Measurements from ENCODE around the gene TRPM6. TPM values are rescaled to one million over a fixed set of nuclear protein-coding genes. Genes with fewer than 3 reads are reported as not detected.

The TRPM6 gene
- total RNA-seq, 1 experiment from 2014 or later, result not detected

DNA sequence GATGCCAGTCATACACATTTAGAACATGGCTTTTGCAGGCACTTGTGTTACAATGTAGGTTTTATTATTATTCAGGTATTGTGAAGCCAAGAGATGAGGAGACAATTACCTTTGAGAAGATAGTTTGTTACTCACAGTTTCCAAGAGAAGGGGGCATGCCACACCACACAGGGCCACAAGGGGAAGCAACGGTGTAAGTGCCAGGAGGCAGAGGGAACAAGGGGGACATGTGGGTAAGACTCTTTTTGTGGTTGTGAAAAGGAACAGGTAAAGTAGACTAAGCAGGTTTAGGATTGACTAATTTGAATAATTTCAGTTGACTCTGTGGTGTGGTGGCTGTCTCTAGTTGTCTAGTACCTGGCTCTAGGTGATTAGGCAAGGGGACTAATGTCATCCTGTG is 191.2 kb downstream of the TRPM6 start:
- no peak for DNase-seq (ENCODE audit: low read depth in 1 of 2, low spot score in 2 of 2)
- Histone ChIP-seq H3K36me3 (no peaks in the 10 kb centered on the region), H3K27ac (no peak overlapping the region), H3K27me3 (replicated peaks) (no peaks in the 10 kb centered on the region; the same call in 1 of the 2 replicates), H3K4me3 (no peak overlapping the region), H3K9me3 (replicated peaks) (no peaks in the 10 kb centered on the region), H3K4me1 (replicated peaks) (no peaks in the 10 kb centered on the region)

DNA sequence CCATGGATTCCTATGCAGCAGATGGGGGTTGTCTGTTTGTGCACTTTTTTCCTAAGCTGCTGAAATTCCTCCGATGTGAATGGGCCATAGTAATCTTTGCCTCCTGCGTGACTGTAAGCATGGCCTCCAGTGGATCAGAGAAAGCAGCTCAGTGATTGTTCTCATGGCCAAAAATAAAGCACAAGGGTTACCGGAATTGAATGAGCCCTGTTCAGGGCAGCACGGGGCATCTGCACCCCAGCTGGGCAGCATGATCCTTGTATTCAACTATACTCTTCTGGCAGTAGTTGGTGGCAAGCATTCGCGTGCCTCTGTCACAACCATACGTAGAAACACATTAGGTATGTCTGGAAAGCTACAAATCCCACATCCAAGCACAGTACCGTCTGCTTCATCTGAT is 196.7 kb downstream of the TRPM6 start:
- no peak for DNase-seq (ENCODE audit: low read depth in 1 of 2, low spot score in 2 of 2)
- Histone ChIP-seq H3K9me3 (replicated peaks) (no peaks in the 10 kb centered on the region), H3K27me3 (replicated peaks) (peaks cover 4% of the 10 kb centered on the region; the same call in 1 of the 2 replicates), H3K4me3 (no peak overlapping the region), H3K27ac (no peak overlapping the region), H3K4me1 (replicated peaks) (no peaks in the 10 kb centered on the region), H3K36me3 (no peaks in the 10 kb centered on the region)

DNA sequence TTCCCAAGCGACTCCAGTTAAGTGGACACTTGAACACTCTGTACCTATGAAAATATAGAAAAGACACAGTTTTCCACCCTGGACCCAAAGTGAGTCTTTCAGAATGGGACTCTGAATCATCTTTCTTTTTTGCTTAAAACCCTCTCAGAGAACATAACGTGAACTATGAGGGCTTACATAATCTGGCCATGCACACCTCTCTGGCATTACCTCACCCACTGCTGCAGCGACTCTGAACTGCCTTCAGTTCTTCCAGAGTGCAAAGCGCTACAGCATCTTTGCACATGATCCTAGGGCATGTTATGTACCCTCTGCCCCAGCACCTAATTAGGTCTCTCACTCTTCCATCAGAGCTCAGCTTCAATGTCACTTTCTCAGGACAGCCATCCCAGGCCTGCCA is 204.4 kb downstream of the TRPM6 start:
- H3K27me3 ChIP-seq (replicated peaks), result 0 out of 2 replicates have a peak, but pooled peaks cover 4% of the 10 kb centered on the region
- H3K27ac ChIP-seq, result no peak overlapping the region
- no peak overlapping the region for H3K4me3 ChIP-seq
- no peaks in the 10 kb centered on the region for H3K9me3 ChIP-seq (replicated peaks)
- no peak for DNase-seq (ENCODE audit: low read depth in 1 of 2, low spot score in 2 of 2)
- no peaks in the 10 kb centered on the region for H3K36me3 ChIP-seq
- no peaks in the 10 kb centered on the region for H3K4me1 ChIP-seq (replicated peaks)

DNA sequence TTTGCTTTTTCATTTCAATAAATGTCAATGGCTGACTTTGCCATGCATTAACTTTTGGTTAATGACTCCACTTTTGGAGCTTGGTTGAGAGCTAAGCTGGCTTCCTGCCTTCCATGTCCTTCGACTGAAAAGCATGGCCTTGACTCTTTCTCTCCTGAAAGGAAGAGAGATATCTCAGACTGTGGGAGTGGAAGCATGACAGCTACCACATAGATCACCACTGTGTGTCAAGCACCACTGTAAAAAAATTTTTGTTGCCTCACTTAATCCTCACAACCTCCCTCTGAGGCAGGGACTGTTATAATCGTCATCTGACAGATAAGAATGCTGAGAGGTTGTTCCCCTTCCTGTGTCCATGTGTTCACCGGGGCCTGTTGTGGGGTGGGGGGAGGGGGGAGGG is 205.8 kb downstream of the TRPM6 start:
- Histone ChIP-seq H3K27me3 (replicated peaks) (0 out of 2 replicates have a peak, but pooled peaks cover 4% of the 10 kb centered on the region), H3K4me3 (no peak overlapping the region), H3K4me1 (replicated peaks) (no peaks in the 10 kb centered on the region), H3K36me3 (no peaks in the 10 kb centered on the region), H3K9me3 (replicated peaks) (no peaks in the 10 kb centered on the region), H3K27ac (no peak overlapping the region)
- no peak for DNase-seq (ENCODE audit: low read depth in 1 of 2, low spot score in 2 of 2)

DNA sequence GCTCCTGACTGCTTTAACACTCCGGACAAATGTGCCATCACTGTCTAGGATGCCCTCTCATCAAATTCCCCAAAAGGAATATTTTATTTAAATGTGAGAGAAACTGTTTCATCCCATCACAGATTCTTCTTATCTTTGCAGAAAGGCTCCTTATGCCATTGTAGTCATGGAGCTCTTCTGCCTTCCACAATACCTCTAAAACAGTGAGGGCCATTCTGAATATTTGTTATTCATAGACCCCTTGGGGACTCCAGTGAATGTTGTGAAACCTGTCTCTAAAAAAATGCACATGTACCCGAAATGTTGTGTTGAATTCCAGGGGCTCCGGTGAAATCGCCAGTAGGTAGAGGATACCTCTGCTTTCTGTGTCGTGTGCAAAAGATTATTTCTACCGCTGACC is 213.6 kb downstream of the TRPM6 start:
- H3K36me3 ChIP-seq, result no peaks in the 10 kb centered on the region
- H3K27ac ChIP-seq, result no peak overlapping the region
- no peaks in the 10 kb centered on the region for H3K9me3 ChIP-seq (replicated peaks)
- no peak for DNase-seq (ENCODE audit: low read depth in 1 of 2, low spot score in 2 of 2)
- no peak overlapping the region for H3K4me3 ChIP-seq
- no peaks in the 10 kb centered on the region for H3K4me1 ChIP-seq (replicated peaks)
- no peaks in the 10 kb centered on the region for H3K27me3 ChIP-seq (replicated peaks)

Other genes with a start within 250 kb of the TRPM6 start
- gene C9orf40, start 65.0 kb upstream of the TRPM6 start, total RNA-seq (2014; rRNA removed; shearing (Covaris generic)), result 5.6 and 5.7 TPM in 2 replicates
- 24.2 and 25.4 TPM in 2 replicates for gene CARNMT1, start 140.4 kb upstream of the TRPM6 start, total RNA-seq (2014; rRNA removed; shearing (Covaris generic))
- 9.8 and 14.1 TPM in 2 replicates for gene NMRK1, start 200.2 kb upstream of the TRPM6 start, total RNA-seq (2014; rRNA removed; shearing (Covaris generic))
- gene OSTF1, start 200.6 kb upstream of the TRPM6 start, total RNA-seq (2014; rRNA removed; shearing (Covaris generic)), result 40.2 and 54.9 TPM in 2 replicates